Fibroblast of mammary gland (primary cell): ENCODE results near the gene CD46.

Experiments used
- DNase-seq: peaks from one replicate; pipeline ENCODE4 v3.0.0-alpha.2; 2010; ENCODE audit warnings: low read depth
- H3K4me3 ChIP-seq: 2 replicates; pipeline ENCODE4 v1.5.1; 2011; ENCODE audit warnings: low read depth, mild to moderate bottlenecking, low read length, moderate library complexity; ENCODE audit not compliant: control insufficient read depth
- CTCF ChIP-seq: conservative IDR thresholded peaks from 2 replicates; pipeline ENCODE4 v1.5.1; 2011; ENCODE audit warnings: low read depth, low read length, inconsistent platforms; ENCODE audit not compliant: control insufficient read depth, insufficient read depth

CD46 gene

GRCh38 chr1:207841901-207842300, 90.0 kb downstream of the CD46 start:
- H3K4me3 ChIP-seq = no peak overlapping the region
- DNase-seq = no peak
- TF ChIP-seq CTCF = no peak

- TF ChIP-seq CTCF = no peak
- DNase-seq = no peak
- H3K4me3 ChIP-seq = no peak overlapping the region
These were observed 90.7 kb downstream of the CD46 start for GRCh38 chr1:207842506-207842905.

GRCh38 chr1:207844371-207844770, 92.5 kb downstream of the CD46 start:
- no peak overlapping the region for H3K4me3 ChIP-seq
- DNase-seq = peak; percentile 59
- no peak for TF ChIP-seq CTCF
